Hematopoietic multipotent progenitor cell treated with erythropoietin and hydrocortisone succinate and interleukin-3 and kit ligand, for 17 days (in vitro differentiated cells): Measurements from ENCODE around the gene LYPD6B.

Source experiments
- DNase-seq: peaks from one replicate; pipeline ENCODE4 v3.0.0-alpha.2; 2015; ENCODE audit warnings: low spot score

Gene LYPD6B

GRCh38 chr2:149125031-149125725, 86.7 kb downstream of the LYPD6B start:
- DNase-seq: no peak

- no peak for DNase-seq
Measured at GRCh38 chr2:149129433-149129832, 90.9 kb downstream of the LYPD6B start.

GRCh38 chr2:149132339-149132738, 93.8 kb downstream of the LYPD6B start:
- no peak for DNase-seq

- no peak for DNase-seq
Measured at GRCh38 chr2:149132901-149133300, 94.4 kb downstream of the LYPD6B start.

- DNase-seq: no peak
Measured at GRCh38 chr2:149134335-149134923, 95.9 kb downstream of the LYPD6B start.

GRCh38 chr2:149136111-149136510, 97.6 kb downstream of the LYPD6B start:
- no peak for DNase-seq

- no peak for DNase-seq
Measured at GRCh38 chr2:149141046-149141445, 102.5 kb downstream of the LYPD6B start.

GRCh38 chr2:149143734-149144133, 105.2 kb downstream of the LYPD6B start:
- no peak for DNase-seq

- no peak for DNase-seq
Measured at GRCh38 chr2:149145314-149146295, 107.1 kb downstream of the LYPD6B start.

GRCh38 chr2:149146876-149147275, 108.4 kb downstream of the LYPD6B start:
- DNase-seq: no peak

- no peak for DNase-seq
Measured at GRCh38 chr2:149148194-149149006, 109.9 kb downstream of the LYPD6B start.

GRCh38 chr2:149149007-149149297, 110.5 kb downstream of the LYPD6B start:
- no peak for DNase-seq

- DNase-seq: no peak
Measured at GRCh38 chr2:149152469-149152953, 114.0 kb downstream of the LYPD6B start.

- DNase-seq: no peak
Measured at GRCh38 chr2:149155196-149155969, 116.9 kb downstream of the LYPD6B start.

- DNase-seq: no peak
Measured at GRCh38 chr2:149155988-149156387, 117.5 kb downstream of the LYPD6B start.

GRCh38 chr2:149156971-149157740, 118.7 kb downstream of the LYPD6B start:
- no peak for DNase-seq

GRCh38 chr2:149158957-149159356, 120.5 kb downstream of the LYPD6B start:
- no peak for DNase-seq

GRCh38 chr2:149160195-149160594, 121.7 kb downstream of the LYPD6B start:
- no peak for DNase-seq

GRCh38 chr2:149160701-149161217, 122.3 kb downstream of the LYPD6B start:
- DNase-seq: no peak
